Uterus (tissue), 2 donors: ENCODE results near the gene VCL.

ENCODE experiments used
- POLR2A ChIP-seq, 2 donors: fragments of 450-650 bp; IDR thresholded peaks; one replicate each; pipeline ENCODE4 v1.6.1; 2016; ENCODE audit warnings: antibody characterized with exemption in 2 of 2, mild to moderate bottlenecking in 1 of 2, moderate library complexity in 1 of 2
- TF ChIP-seq, protein P1 (sequence below), 4 experiments: fragments of 200-600 bp in 2 of 4; fragments of 450-650 bp in 2 of 4; sonication (generic) in 2 of 4; IDR thresholded peaks; one replicate each; pipeline ENCODE4 v1.5.1; 2016 to 2019; ENCODE audit warnings: antibody characterized with exemption in 4 of 4, mild to moderate bottlenecking in 2 of 4, moderate library complexity in 1 of 4

DNA sequence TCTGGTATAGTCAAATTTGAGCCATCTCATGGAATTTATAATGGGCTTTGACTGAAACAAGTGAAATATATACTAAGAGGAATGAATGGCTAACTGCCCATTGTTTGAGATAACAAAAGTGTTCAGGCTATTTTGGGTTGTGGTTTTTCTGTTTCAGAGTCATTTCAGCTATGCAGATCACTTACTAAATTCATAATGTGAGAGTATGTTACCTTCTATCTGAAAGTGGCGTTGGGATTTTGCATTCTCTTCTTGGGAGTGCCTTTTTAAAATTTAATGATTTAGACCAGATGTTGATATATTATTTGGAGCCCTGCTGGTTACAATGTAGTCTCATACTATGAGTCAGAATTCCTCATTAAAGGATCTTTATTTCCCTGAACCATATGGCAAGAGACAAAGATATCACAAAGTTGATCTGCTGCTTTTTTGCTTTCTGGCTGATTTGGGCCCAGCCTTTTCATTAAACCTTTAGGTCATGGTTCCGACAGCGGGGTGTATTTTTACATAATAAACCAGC is 10.4 kb downstream of the VCL start:
- TF ChIP-seq, protein P1, sequence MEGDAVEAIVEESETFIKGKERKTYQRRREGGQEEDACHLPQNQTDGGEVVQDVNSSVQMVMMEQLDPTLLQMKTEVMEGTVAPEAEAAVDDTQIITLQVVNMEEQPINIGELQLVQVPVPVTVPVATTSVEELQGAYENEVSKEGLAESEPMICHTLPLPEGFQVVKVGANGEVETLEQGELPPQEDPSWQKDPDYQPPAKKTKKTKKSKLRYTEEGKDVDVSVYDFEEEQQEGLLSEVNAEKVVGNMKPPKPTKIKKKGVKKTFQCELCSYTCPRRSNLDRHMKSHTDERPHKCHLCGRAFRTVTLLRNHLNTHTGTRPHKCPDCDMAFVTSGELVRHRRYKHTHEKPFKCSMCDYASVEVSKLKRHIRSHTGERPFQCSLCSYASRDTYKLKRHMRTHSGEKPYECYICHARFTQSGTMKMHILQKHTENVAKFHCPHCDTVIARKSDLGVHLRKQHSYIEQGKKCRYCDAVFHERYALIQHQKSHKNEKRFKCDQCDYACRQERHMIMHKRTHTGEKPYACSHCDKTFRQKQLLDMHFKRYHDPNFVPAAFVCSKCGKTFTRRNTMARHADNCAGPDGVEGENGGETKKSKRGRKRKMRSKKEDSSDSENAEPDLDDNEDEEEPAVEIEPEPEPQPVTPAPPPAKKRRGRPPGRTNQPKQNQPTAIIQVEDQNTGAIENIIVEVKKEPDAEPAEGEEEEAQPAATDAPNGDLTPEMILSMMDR (IDR thresholded peaks at IDR 0.05): no peak
- no peak for TF ChIP-seq POLR2A (IDR thresholded peaks at IDR 0.05)
